Measurements from ENCODE around the gene CFAP74.

GRCh38 chr1:1943834-1944570 is 59.6 kb downstream of the CFAP74 start:
- TF ChIP-seq CTCF (IDR thresholded peaks at IDR 0.05; ENCODE audit: extremely low read depth in 1 of 2, insufficient read depth in 1 of 2, low read depth in 1 of 2, low read length in 2 of 2), result peak; percentile 74 to 85
- TF ChIP-seq EZH2 (IDR thresholded peaks at IDR 0.05; ENCODE audit: borderline replicate concordance, low read depth, low read length, severe bottlenecking), result no peak
- no peak for TF ChIP-seq JUN (IDR thresholded peaks at IDR 0.05; ENCODE audit: borderline replicate concordance, insufficient read depth, insufficient read length, low read depth)
- no peak for TF ChIP-seq POLR2A (IDR thresholded peaks at IDR 0.05; ENCODE audit: low read depth, low read length)
- TF ChIP-seq MAX (IDR thresholded peaks at IDR 0.05; ENCODE audit: insufficient read depth, insufficient read length), result no peak
- no peak for TF ChIP-seq POLR2AphosphoS5 (IDR thresholded peaks at IDR 0.05; ENCODE audit: insufficient read depth, low read depth, low read length)
- no peak for TF ChIP-seq FOS (IDR thresholded peaks at IDR 0.05; ENCODE audit: borderline replicate concordance, insufficient read depth, low read length)

Measured in endothelial cell of umbilical vein (primary cell).